OCI-LY7 (cell line): ENCODE results near the gene SIAE.

ENCODE experiments used
- CTCF ChIP-seq: fragments of 200-600 bp; sonication (generic); conservative IDR thresholded peaks from 2 replicates; pipeline ENCODE4 v1.5.1; 2014; ENCODE audit warnings: mild to moderate bottlenecking, antibody characterized with exemption, low read length, moderate library complexity, mixed read lengths
- EZH2phosphoT487 ChIP-seq: fragments of 200-600 bp; sonication (generic); IDR thresholded peaks from 2 replicates; pipeline ENCODE4 v1.6.1; 2018; ENCODE audit warnings: low read depth, borderline replicate concordance, mild to moderate bottlenecking, mixed run types, antibody characterized with exemption, low read length, moderate library complexity, mixed read lengths

- TF ChIP-seq CTCF: no peak
- no peak for TF ChIP-seq EZH2phosphoT487
Observed at GRCh38 chr11:124605719-124606118, 67.8 kb downstream of the SIAE start.
